ENCODE data around the gene GATA1.
A peak's percentile ranks its signal among the peaks of the same experiment; 100 is the strongest.
"Not testable (repeated sequence)": the region's sequence is repeated elsewhere in the genome, so short reads cannot be mapped to it uniquely, and the experiment has no call there.

The GATA1 gene

GRCh38 chrX:48816014-48816810 lies 29.8 kb downstream of the GATA1 start:
- DNase-seq, result no peak

- no peak for DNase-seq
Measured at GRCh38 chrX:48818098-48818497, 31.7 kb downstream of the GATA1 start.

GRCh38 chrX:48818866-48819265 lies 32.5 kb downstream of the GATA1 start:
- no peak for DNase-seq

GRCh38 chrX:48819394-48819793 lies 33.0 kb downstream of the GATA1 start:
- not testable (repeated sequence) for DNase-seq

GRCh38 chrX:48823053-48823452 lies 36.7 kb downstream of the GATA1 start:
- DNase-seq, result no peak

- no peak for DNase-seq
Measured at GRCh38 chrX:48824066-48824465, 37.7 kb downstream of the GATA1 start.

- no peak for DNase-seq
Measured at GRCh38 chrX:48826135-48826875, 39.9 kb downstream of the GATA1 start, which contains the start of gene ERAS. Gene ERAS (plus strand): TSS chrX:48826513. CDS start chrX:48829124, 2,611 bp downstream.

GRCh38 chrX:48826876-48827653 lies 40.7 kb downstream of the GATA1 start:
- DNase-seq, result no peak

- DNase-seq, result no peak
Measured at GRCh38 chrX:48827654-48827968, 41.2 kb downstream of the GATA1 start.

- DNase-seq, result no peak
Measured at GRCh38 chrX:48829016-48829735, 42.8 kb downstream of the GATA1 start.

GRCh38 chrX:48831136-48831908 lies 44.9 kb downstream of the GATA1 start:
- no peak for DNase-seq

- DNase-seq, result no peak
Measured at GRCh38 chrX:48831909-48832291, 45.5 kb downstream of the GATA1 start.

- no peak for DNase-seq
Measured at GRCh38 chrX:48833542-48834138, 47.2 kb downstream of the GATA1 start.

GRCh38 chrX:48834383-48834709 lies 48.0 kb downstream of the GATA1 start:
- no peak for DNase-seq

GRCh38 chrX:48835524-48836329 lies 49.3 kb downstream of the GATA1 start, which contains the start of gene PCSK1N:
Gene PCSK1N (minus strand): TSS chrX:48835610. CDS start chrX:48835532, 78 bp downstream.
- DNase-seq, result peak; percentile 42

- no peak for DNase-seq
Measured at GRCh38 chrX:48839686-48840085, 53.3 kb downstream of the GATA1 start.
